Activated effector memory CD4-positive, alpha-beta T cell treated with Interleukin-2 at 50 U/mL for 16 hours (primary cell): Measurements from ENCODE around the gene TBXAS1.

Source experiments
- DNase-seq: peaks from one replicate; pipeline ENCODE4 v3.0.0-alpha.2; 2020

Gene TBXAS1

DNA sequence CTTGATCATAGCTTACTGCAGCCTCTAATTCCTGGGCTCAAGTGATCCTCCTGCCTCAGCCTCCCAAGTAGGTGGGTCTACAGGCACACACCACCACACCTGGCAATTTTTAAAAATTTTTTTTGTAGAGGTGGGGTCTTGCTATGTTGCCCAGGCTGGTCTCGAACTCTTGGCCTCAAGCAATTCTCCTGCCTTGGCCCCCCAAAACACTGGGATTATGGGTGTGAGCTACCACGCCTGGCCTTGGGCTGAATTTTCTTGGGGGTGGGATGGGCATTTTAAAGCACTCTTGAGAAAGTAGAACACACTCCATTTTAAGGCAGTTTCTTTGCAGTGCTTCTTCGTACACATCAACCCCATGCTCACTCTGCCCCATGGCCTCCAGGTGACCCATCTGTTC, 28.7 kb downstream of the TBXAS1 start:
- no peak for DNase-seq

DNA sequence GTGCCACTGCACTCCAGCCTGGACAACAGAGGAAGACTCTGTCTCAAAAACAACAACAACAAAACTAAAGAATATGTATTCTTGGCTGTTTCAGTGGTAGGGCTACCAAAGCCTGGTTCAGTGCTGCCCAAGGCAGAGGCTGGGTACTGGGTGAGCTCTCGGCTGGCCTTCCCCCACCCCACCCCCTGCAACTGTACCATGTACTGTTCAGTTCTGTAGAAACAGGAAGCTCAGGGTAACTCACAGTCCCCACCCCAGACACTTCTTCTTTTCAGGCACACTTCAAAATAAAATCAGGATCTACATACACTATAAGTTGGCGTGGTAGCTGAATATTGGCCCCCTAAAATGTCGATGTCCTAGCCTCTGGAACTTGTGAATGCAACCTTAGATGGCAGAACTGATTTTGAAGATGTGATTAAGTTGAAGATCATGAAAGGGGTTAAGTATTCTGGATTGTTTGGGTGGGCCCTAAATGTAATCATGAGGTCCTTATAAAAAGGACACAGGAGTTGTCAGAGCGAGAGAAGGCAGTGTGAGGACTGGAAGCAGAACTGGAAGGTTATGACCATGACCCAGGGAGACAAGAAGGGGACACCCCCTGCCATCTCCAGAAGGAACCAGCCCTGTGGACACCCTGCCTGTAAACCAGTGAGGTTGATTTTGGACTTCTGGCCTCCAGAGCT, 31.2 kb downstream of the TBXAS1 start:
- no peak for DNase-seq

DNA sequence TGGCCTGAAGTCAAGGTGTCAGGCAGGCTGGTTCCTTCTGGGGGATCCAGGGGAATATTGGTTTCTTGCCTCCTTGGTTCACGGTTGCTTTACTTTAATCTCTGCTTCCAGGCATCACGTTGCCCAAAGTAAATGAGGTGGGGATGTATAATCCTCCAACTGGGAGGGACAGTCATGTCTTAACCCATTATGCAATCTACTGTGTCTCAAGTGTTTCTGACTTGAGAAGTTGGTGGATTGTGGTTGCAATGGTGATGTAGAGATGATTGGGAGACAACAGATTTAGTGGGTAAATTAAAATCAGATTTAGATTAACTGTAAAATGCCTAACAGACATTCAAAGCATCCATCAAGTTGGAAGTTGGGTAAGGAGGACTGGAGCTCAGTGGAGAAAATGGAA, 32.7 kb downstream of the TBXAS1 start:
- no peak for DNase-seq

DNA sequence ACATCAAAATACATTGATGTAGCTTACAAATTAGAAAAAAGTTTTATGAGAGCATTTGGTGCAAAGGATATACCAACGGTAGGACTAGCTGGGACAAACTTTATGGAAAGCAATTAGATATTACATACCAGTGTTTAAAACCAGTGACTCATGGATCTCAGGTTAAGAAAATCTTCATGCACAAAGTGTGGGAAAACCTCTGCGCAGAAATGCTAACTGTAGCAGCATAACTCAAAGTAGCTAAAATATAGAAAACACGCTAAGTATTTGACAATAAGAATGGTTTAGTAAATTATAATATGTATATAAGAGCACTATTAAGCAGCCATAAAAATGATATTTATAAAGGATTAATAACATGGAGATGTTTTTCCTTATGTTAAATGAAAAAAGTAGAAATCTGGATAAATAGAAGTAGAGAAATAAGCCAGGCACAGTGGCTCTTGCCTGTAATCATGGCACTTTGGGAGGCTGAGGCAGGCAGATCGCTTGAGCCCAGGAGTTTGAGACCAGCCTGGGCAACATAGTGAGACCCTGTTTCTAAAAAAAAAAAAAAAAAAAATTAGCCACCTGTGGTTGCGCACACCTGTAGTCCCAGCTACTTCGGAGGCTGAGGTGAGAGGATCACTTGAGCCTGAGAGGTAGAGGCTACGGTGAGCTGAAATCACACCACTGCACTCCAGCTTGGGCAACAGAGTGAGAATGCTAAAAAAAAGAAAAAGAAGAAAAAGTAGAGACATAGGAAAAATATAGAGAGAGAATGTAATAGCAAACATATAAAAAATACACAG, 37.2 kb downstream of the TBXAS1 start:
- DNase-seq: no peak

DNA sequence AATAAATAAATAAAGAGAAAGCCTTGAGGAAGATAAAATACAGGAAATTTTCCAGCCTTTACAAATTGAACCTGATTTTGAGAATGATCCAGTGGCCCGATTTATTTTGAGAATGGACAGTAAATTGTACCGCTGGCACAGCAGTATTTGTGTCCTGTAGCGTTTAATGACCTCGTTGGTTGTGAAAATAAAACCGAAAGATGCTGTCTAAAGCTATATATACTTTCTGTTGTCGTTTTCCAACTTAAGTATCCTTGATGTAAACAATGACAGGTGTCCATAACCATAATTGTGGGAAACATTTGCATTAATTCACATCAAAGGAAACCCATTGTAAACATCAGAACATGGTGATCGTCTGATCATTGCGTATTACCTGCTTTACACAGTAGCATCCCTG, 38.8 kb downstream of the TBXAS1 start:
- no peak for DNase-seq

DNA sequence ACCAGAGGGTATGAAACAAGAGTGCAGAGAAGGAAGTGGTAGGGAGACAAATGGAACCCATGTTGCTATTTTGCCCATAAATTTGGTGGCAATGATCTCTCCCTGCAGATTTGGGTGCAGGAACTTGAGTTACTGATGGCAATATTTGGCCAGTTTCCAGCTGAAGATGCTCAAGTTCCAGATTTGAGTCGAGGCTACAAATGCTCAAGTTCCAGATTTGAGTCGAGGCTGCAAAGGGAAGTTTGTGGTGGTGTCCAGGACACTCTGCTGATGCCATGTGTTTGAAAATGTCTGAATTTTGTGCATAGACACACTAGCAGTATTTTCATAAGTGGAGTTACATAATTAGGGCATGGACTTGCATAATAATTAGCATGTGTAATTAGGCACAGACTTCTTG, 40.8 kb downstream of the TBXAS1 start:
- DNase-seq: no peak

DNA sequence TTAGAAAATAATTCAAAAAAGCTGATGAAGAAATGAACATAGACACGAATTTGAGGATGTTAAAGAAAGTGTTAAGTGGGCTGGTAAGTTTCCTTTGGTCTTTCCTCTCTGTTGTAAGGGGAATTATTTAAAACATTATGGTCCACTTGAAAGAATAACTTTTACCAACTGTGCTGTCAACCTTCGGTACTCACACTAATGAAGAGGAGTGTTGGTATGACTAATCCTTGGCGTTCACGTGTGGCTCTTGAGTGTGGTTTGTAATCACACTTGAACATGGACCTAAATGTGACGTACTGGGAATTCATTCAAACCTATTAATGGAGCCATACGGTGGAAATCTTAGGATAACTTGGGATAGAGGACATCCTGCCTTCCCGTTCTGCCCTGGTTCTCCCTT, 41.3 kb downstream of the TBXAS1 start:
- DNase-seq: no peak

DNA sequence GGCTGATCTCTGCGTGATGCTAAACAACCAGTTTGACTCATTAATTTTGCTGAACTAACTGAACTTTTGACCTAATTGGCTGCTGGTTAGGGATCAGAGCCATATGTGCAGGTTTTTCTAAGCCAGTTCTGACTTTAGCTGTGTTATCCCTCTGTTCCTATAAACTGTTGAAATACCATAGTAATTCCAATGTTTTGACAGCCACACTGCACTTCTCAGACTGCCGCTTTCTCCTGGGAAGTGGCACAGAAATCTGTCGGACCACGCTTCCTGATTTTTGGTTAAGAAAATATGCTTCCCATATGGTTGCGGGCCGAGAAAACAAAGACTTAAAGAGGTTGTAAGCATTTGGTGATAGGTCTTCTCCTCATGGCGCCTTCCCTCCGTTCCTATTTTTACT, 42.3 kb downstream of the TBXAS1 start:
- no peak for DNase-seq

DNA sequence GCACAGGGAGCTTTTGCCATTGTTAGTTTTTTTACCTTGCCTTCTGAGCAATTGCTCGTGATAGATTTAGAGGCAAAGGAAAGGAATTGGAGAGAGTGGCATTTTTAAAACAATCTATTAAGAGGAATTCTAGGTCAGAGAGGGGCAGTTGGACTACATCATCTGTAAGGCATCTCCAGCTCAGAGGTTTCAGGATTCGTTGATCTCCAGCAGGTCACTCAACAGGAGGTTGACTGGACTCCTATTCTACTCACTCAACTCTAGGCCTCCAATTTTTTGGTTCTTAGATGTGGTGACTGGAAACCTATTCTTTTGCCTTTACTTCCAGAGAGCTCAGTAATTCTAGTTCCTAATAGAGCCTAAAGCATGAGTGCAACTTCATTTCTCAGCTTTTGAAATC, 42.8 kb downstream of the TBXAS1 start:
- DNase-seq: no peak

DNA sequence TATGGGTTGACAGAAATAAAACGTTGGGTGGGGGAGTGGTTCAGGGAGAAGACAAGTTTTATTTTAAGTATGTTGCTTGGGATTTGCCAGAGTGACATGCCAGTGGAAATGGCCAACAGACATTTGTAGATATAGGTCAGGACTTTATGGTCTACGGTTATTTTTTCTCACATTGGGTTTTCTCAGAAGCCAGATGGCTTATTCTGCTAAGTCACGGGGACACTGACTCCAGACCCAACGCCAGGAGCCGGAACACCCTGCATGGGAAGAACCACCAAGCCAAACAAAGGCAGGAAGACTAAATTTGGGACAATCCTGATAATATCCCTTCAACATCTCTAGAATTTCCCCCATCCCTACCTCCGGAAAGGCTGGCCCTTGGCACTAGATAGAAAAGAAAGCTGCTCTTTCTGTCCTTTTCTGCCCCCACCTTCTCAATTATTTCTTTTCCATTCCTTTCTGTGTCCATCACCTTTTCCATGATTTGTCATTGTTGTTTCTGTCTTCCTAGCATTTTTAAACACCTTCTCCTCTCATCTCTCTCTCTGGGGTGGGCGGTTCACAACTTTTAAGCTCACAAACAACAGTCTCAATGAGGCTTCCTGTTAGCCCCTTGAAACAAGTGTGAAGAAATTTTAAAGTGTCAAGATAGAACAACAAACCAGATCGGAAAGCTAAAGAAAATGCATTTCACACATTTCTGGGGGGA, 44.7 kb downstream of the TBXAS1 start:
- no peak for DNase-seq

DNA sequence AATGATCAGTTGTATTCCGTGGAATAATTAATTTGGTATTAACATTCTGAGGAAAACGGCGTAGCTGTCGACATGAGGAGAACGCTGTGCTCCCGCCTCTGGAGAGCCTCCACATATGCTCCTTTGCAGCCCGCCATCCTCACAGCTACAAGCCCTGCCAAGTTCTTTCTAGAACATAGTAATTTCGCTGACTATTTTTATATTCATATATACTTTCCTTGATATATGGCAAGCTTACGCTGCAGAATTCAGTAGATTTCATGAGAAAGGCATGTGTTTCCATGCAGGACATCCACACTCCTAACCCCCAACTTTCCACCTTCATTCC, 45.2 kb downstream of the TBXAS1 start:
- DNase-seq: no peak

DNA sequence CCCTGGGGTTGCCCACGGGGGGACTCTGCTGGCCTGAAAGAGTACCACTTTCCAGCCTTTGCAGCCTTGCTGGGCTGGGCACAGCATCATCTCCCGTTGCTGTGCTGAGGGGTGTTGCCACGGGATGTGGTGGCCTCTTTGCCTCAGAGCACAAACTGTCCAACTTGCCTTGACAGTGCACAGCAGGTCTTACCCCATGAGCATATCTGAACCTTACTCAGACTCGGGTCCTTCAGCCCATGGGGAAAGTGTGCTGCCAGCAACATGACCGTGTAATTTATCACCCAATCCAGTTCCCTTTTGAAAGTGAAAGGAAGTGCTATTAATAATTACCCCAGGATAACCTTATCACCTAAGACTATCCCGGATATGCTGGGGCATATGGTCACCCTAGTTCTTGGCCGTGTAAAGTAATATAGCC, 46.8 kb downstream of the TBXAS1 start:
- no peak for DNase-seq

DNA sequence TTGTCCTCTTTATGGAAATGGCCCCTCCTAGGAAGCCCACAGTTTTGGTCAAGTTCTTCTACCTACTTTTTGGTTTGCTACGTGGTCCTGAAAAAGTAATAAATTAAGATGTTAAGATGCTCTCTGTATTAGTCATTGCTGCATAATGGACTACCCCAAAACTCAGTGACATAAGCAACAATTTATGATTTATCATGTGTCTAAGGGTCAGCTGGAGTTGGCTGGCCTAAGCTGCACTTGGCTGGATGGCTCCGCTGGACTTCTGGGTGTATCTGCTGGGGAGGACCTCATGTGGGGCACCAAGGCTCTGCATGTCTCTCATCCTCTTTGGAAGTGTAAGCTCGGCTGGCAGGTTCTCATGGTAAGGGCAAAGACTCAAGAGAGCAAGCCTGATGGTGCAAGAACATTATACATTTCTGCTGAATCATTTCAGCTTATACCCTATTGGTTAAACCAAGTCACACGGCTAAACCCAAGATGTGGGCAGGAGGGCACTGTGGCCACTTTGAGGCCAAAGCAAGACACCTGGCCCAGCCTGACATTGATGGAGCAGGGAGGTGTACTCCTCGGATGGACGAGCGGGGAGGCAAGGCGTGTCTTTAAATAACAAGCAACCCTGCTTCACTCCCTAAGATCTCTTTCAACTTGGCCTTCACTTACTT, 47.7 kb downstream of the TBXAS1 start:
- no peak for DNase-seq

DNA sequence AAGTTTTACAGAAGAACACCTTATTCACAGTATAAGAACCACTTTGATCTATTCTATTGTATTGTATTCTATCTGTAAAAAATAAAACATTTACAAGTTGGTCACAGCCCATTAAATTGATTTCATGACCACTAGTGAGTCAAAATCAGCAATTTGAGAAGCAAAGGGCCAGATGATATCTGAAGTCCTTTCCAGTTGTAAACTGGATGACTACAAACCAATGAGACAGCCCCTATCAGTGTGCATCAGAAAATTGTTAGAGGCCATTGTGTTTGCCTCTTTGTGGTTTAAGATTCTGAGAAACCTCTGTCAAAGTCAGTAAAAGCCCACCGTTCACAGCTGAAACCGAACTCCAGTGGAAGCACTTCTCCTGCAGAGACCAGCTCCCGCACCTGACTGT, 54.8 kb downstream of the TBXAS1 start:
- DNase-seq: no peak

DNA sequence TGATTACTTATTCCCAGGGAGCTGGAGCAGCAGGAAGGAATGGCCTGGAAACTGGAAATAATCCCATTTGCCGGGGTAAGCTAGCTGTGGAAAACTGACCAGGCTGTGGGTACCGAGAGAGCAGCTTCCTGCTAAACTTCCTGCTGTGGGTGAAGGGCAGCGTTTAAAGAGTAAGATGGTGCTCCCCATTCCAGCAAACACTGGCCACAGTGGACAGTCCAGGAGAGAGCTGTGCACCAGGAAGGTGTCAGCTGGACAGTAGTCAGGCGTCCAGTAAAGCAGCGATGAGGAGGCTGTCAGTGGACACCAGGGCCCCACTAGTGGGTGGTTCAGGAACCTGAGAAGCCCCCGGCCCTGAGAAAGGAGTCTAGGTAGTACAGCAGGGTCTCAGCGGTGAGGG, 55.4 kb downstream of the TBXAS1 start:
- no peak for DNase-seq

DNA sequence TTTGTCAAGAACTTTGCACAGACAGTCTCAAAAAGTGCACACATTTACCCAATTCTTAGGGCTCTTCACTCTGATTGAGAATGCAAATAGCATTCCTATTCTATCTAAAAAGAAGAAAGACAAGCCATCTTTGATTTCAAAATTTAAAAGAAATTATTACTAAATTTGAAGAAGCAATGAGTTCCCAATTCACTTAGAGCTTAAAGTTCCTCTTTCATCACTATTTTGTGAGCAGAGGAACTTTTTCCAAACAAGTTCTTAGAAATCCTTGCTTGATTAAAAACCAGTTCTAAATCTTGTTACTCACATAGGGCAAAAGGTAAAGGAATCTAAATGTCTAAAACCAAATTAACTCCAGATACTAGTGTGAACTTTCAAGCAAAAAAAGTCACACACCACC, 56.4 kb downstream of the TBXAS1 start:
- DNase-seq: no peak

DNA sequence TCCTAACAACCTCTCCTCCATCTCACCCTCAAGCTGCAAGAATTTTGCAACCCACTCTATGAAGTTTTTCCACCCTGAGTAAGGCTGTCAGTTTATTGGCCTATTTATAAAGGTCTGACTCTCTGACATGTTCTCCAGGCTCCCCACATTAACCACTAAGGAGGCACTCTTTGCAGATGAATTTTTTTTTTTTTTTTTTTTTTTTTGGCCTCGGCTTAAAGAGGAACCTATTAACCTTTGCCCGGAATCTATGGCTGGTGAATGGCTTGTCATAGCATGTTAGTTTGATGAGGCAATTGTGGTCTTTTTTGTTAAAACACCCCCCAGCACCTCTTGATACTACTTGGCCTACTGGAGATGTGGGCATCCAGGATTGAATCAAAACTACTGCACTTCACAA, 57.1 kb downstream of the TBXAS1 start:
- DNase-seq: no peak

DNA sequence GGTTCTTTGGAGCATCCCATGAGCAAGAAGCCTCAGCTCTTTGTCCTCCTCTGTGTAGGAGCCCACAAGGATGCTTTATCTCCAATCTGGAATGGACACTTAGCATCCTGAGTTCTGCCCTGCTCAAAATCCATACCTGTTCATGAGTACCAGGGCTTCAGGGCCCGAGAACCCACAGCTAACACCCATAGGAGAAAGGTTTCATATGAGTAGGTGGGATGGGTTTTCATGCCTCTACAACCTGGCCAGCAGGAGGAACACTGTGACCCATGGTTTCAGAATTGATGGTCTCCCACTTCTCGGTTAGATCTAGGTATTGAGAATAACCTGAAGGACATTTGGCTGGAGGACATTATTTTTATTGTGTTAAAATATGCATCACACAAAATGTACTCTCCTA, 57.8 kb downstream of the TBXAS1 start:
- DNase-seq: no peak

DNA sequence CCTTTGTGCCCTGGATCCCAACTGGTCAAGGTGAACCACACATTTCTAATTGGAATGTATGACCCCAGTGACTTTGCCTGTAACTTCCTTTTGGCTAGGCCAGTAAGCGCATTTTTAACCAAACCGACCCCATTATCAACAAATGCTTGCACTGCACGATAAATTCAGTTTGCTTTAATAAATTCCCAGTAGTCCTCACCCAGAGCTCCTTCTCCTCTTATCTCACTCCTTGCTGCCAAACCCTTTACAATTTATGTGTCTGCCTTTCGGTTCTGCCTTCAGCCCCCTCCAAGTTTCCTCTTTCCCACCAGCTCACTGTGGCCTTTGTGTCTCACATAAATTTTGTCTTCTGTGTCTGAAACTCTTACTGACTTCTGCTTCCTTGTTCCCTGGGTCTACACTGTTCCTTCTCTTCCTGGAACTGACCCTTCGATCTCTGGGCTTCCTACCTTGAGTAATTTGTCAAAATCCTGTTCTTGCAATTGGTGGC, 59.0 kb downstream of the TBXAS1 start:
- DNase-seq: no peak

DNA sequence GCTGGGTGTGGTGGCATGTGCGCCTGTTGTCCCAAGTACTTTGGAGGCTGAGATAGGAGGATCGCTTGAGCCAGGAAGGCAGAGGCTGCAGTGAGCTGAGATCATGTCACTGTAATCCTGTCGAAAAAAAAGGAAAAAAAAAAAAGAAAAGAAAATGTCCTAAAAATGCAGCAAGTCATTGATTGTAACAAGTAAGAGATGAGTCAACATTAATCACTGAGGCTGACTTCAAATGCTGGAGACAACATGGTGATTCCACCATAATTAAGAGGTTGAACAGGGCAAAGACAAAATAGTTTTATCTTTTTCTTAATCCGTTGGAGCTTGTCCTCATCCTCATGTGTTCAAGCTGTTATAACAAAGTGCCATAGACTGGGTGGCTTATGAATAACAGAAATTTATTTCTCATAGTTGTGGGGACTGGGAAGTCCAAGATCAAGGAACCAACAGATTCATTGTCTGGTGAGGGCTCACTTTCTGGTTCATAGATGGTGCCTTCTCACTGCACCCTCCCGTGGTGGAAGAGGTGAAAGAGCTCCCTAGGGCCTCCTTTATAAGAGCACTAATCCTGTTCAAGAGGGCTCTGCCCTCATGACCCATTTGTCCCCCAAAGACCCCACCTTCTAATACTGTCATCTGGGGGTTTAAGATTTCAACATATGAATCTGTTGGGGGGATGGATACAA, 60.3 kb downstream of the TBXAS1 start:
- DNase-seq: no peak

DNA sequence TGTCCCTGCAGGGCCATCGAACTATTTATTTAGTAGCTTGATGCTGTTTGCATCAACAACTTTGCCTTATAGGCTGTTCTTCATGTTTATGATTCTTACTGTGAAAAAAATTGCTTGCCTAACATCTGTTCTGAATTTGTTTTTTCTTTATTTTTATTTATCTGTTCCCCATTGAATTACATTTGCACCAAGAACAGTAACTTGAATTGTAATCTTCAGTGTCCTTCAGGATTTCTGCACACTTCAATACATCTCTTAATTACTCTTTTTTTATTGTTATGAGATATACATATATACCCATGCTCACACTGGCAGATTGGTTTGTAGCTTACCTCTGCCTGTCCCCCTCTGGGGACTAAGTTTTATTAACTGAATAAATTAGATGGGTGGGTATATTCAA, 64.4 kb downstream of the TBXAS1 start:
- no peak for DNase-seq

DNA sequence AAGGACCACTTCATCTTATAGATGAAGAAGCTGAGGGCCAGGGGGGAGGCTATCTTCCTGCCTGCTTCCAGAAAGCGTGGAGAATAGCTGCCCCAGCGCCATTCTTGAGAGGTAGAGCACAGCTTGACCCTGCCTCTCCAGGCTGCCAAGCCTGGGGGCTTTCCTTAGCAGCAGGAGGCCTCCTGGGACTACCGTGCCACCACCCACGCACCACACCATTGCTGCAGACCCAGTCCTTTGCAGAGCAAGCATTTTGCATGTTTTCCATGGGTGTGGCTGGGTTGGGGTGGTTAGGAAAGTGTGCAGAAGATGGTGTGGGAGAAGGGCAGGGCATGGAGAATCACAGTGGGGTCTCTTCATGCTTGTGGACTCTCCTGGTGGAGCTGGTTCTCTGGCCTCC, 64.9 kb downstream of the TBXAS1 start:
- no peak for DNase-seq
